Cardiac septum (tissue), 1 donor: ENCODE data around the gene PGGT1B. TPM values are rescaled to one million over a fixed set of nuclear protein-coding genes. Genes with fewer than 3 reads are reported as not detected.
"Not testable (repeated sequence)": the region's sequence is repeated elsewhere in the genome, so short reads cannot be mapped to it uniquely, and the experiment has no call there.

Experiments used
- DNase-seq: peaks from one replicate; pipeline ENCODE4 v3.0.0-alpha.2; 2020; ENCODE audit warnings: low spot score
- intact Hi-C: fragments of 100-400 bp; cut with DNase I; formaldehyde crosslinking; loops from one replicate; pipeline ENCODE4 v1.14.0; 2022
- total RNA-seq: library from RNA; stranded (reverse); fragmentation: NEBNext Ultra II Directional; extraction: Animal tissue kit (Norgen Biotek cat#: 25700); gene quantifications from one replicate; pipeline ENCODE4 v1.2.1, GENCODE V29; 2021
- donor health status: DM: no; HTN: no; CAD: no.

The PGGT1B gene
- total RNA-seq, 1 donor from 2014 or later, result 24.7 TPM

DNA sequence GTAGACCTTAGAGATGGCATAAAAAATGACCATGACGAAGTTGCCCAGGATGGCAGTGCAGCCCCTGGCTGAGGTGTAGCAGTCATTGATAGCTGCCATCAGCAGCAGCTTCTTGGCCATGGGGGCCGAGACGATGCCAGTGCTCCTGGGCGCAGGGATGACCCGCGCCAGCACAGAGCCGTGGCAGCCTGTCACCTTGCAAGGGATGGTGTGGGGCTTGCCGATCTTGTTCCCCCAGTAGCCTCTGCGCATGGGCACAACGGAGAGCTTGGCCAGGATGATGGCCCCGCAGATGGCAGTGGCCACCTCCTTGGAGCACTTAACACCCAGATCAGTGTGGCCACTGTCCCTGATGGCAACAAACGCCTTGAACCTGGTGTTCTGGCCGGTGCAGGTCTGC lies 2.1 kb upstream of the PGGT1B start:
- intact Hi-C loops, result no loop called here

DNA sequence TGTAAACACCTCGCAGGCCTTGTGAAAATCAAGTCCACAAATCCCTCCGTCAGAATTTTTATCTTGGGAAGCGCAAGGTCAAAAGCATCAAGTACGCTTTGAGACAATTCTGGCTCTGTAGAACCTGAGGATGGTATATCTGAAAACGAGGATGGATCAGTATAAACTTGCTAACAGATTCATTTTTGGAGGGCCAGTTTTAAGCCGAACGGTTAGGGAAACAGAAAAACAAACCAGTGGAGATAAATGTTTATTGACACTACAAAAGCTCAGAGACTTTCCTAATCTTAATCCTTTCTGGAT lies 352 bp upstream of the PGGT1B start:
- intact Hi-C loops, result no loop called here
- DNase-seq, result no peak

More for the DNA sequence above, 2.1 kb upstream of the PGGT1B start:
- no peak for DNase-seq

GRCh38 chr5:115262011-115262320 lies 711 bp downstream of the PGGT1B start:
- DNase-seq, result no peak
- intact Hi-C loops, result no loop called here

DNA sequence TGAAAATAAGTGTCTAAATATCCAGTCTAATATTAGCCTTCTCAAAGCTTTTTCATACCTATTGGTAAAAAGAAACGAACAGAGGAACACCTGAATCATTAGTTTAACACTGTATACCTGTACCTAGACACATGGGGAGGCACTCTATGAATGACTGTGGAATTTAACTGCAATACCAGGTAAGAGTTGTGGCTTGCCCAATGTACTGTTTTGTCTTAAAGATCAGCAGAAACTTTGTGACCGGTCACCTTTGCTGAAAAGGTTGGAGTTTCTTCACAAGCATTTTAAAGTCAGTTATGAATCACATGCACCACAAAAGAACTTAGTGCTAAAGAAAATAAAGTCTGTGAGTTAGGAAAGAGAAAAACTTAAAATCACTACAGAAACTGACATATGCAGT lies 2.4 kb downstream of the PGGT1B start:
- intact Hi-C loops, result no loop called here
- DNase-seq, result no peak

DNA sequence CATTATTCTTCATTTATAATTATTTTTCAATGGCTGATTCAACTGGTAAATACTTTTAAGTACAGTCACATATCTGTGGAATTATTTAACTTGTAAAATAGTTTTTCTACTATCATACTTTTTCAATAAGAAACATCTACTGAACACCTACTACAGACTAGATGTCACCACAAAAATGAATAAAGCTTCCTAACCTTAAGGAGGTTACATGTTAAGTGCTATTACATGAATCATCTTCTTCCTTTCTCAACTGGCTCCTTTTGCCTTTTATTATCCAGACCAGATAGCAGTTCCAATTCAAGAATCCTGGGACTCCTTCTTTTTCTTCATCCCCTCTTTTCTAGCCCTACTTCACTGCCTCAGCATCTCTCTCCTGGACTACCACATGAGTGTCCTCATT lies 4.7 kb downstream of the PGGT1B start:
- intact Hi-C loops, result no loop called here
- DNase-seq, result no peak

- intact Hi-C loops, result loop anchor here (5.0 kb wide), 1 partner anchor 152 kb away; no protein-coding TSS in a partner anchor
- DNase-seq, result not testable (repeated sequence)
Observed at GRCh38 chr5:115249379-115249778, 13.3 kb downstream of the PGGT1B start.

- no peak for DNase-seq
- intact Hi-C loops, result loop anchor here (5.0 kb wide), 1 partner anchor 149 kb away; no protein-coding TSS in a partner anchor
Observed at GRCh38 chr5:115246361-115246991, 16.2 kb downstream of the PGGT1B start.

DNA sequence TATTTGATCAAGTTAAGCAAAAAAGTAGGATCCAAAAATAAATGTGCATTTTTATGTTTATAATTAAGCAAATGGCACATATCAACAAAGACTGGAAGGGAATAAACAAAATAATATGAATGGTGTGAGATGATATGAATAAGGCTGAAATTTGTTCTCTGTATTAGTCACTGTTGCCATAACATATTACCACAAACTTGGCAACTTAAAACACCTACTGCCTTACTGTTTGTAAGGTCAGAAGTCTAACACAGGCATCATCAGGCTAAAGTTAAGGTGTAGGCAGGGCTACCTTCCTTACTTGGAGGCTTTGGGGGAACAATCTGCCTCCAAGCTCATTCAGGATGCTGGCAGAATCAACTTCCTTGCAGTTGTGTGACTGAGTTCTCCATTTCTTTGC lies 19.3 kb downstream of the PGGT1B start:
- no peak for DNase-seq

GRCh38 chr5:115241881-115242642 lies 20.6 kb downstream of the PGGT1B start:
- no peak for DNase-seq

More for the DNA sequence above, 19.3 kb downstream of the PGGT1B start:
- intact Hi-C loops, result no loop called here

DNA sequence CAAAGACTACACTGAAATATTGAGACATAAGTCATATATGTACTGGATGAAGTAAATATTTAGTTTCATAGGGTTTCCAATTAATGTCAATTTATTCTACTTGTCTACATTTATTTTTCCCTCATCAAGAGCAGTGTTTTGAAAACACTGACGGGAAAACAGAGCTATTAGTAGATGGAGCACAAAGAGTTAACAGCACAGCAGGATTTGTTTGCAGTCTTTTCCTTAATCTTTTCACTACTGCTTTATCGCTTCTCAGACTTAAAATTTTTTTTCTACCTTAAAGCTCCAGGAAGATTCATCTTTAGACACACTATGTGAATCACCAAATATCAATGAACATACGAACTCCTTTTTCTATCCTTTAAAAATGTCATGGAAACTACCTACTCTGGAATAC lies 25.6 kb downstream of the PGGT1B start:
- intact Hi-C loops, result no loop called here
- DNase-seq, result no peak

More at GRCh38 chr5:115241881-115242642, 20.6 kb downstream of the PGGT1B start:
- intact Hi-C loops, result no loop called here

DNA sequence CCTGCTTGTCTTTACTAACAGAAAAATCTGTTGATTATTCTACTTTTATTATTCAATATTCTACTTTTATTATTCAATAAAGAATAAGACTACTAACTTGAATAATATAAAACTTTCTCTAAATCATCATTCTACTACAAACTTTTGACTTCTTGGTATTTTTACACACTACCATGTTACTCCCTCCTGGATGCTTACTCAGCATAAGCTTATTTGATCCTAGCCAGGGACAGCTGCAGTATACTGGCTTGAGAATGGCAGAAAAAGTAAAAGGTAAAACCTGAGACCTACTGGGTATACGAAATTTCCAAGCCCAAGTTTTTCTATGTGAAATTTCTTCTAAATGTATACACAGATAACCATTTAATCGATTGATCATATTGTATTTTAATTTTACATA lies 26.1 kb downstream of the PGGT1B start:
- no peak for DNase-seq
- intact Hi-C loops, result no loop called here

DNA sequence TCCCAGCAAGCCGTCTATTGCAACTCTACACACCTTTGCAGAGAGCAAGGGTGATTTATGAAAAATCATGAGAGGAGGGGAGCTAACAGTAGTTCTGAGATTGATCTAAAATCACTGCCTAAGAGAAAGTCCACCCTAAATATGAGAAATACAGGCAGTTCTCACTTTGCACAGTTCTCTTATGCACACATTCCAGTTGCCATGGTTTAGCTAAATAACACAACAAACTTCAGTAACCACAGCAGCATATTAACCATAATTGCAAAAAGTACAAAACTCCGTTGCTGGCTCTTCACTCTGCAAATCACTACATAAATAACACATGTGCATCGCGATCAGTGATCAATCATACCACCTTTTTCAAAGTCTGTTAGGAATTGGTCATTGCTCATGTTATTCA lies 31.1 kb downstream of the PGGT1B start:
- intact Hi-C loops, result no loop called here
- DNase-seq, result no peak

DNA sequence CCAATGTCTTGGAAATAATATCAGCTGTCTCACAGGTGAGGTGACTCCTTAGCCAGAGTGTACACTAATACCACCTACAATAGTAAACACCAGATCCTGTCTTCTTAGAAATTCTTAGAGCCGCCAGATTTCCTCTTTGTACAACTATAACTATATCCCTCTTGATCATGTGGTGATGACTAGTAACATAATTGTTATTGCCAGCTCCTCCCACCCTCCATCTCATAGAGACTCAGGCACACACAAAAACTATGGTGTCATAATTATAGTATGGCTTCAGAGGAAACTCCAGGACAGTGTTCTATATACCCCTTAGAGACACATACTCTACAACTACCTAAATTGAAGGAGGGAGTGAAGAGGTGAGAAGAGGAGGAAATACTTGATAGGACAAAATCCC lies 33.1 kb downstream of the PGGT1B start:
- intact Hi-C loops, result no loop called here
- no peak for DNase-seq

- DNase-seq, result no peak
- intact Hi-C loops, result no loop called here
Observed at GRCh38 chr5:115227281-115227680, 35.4 kb downstream of the PGGT1B start.

- no peak for DNase-seq
- intact Hi-C loops, result no loop called here
Observed at GRCh38 chr5:115214541-115214940, 48.1 kb downstream of the PGGT1B start.

DNA sequence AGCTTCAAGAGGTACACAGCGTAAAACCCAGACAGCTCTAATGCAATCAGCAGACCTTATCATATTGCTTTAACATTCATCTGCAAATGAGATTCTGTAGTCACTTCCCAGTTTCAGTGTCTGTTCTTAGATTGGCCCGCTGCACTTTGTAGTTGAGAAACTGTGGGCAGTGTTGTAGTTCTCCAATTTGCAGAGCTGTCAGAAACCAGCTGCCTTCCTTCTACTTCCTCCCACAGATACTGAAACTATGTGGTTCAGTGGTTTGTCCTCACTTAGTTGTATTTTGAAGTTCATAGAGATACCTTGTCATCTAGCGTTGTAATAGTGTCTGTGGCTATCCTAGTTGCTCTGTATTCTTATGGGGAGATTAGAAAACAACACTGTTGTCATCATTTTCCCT lies 53.4 kb downstream of the PGGT1B start:
- DNase-seq, result peak; percentile 75
- intact Hi-C loops, result no loop called here

- intact Hi-C loops, result no loop called here
- no peak for DNase-seq
Observed at GRCh38 chr5:115202952-115203351, 59.7 kb downstream of the PGGT1B start.

GRCh38 chr5:115196161-115196560 lies 66.5 kb downstream of the PGGT1B start:
- intact Hi-C loops, result no loop called here
- no peak for DNase-seq

- intact Hi-C loops, result no loop called here
- DNase-seq, result no peak
Observed at GRCh38 chr5:115194676-115195075, 68.0 kb downstream of the PGGT1B start.

GRCh38 chr5:115193295-115193694 lies 69.4 kb downstream of the PGGT1B start:
- DNase-seq, result no peak
- intact Hi-C loops, result no loop called here

DNA sequence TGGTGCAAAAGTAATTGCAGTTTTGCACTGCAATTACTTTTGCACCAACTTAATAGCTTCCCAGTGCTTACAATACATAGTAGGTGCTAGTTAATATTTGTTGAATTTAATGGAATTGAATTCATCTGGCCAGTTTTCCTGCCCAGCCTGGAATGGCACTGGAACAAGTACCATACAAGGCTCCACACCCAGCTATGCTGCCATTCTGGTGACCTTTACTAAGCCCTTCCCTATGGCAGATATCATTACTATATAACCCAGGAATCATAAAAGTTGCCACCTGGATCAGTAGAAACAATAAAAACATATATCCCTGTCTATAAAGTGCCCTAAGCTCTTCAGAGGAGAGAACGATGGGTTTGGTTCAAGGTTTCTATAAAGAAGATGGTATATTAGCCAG lies 70.6 kb downstream of the PGGT1B start:
- intact Hi-C loops, result no loop called here
- DNase-seq, result no peak
